ENCODE results near the gene IQCN. TPM values are rescaled to one million over a fixed set of nuclear protein-coding genes. Genes with fewer than 3 reads are reported as not detected.

The IQCN gene
- total and polyA plus RNA-seq, 2 of the 4 experiments (the other 2 are of a cell fraction), result 0.18 to 0.67 TPM

GRCh38 chr19:18294467-18294864 lies 20.2 kb upstream of the IQCN start:
- in situ Hi-C loops (cut with MboI; ENCODE audit: low sequenced_read_pairs) (no loop called here), dilution Hi-C loops (cut with HindIII; ENCODE audit: low sequenced_read_pairs, unreplicated experiment) (no loop called here), intact Hi-C loops (cut with micrococcal nuclease) (no loop called here)
- H2BK15ac ChIP-seq (ENCODE audit: low read depth, low read length), result no peak overlapping the region; the same call in 2 of the 3 replicates
- no peak overlapping the region for H2BK5ac ChIP-seq (ENCODE audit: low read depth, low read length, poor library complexity, severe bottlenecking)
- H3K27me3 ChIP-seq (ENCODE audit: control insufficient read depth, insufficient read depth, low read length), result no peaks in the 10 kb centered on the region
- no peak overlapping the region for H3K14ac ChIP-seq (replicated peaks; ENCODE audit: low read depth, low read length)
- H3K18ac ChIP-seq (ENCODE audit: low read depth, low read length), result no peak overlapping the region
- H2AK5ac ChIP-seq (ENCODE audit: low read depth, low read length), result peak overlapping the region; percentile 70; the same call in 1 of the 2 replicates
- H3K27ac ChIP-seq (ENCODE audit: insufficient read depth, low read length), result no peak overlapping the region
- no peaks in the 10 kb centered on the region for H3K36me3 ChIP-seq (ENCODE audit: control insufficient read depth, insufficient read depth, low read length)
- H4K5ac ChIP-seq (ENCODE audit: low read depth, low read length), result no peak overlapping the region
- H3K4me1 ChIP-seq (ENCODE audit: control insufficient read depth, insufficient read depth, low read length), result peaks cover 28% of the 10 kb centered on the region
- ChIA-PET POLR2A (ENCODE audit: unreplicated experiment) (no interaction called here), CTCF (interaction anchor here (3.0 kb wide), 1 partner anchor 15 kb away, joined by 23 read pairs; no protein-coding TSS in a partner anchor)
- H2BK120ac ChIP-seq (ENCODE audit: low read depth, low read length), result no peak overlapping the region
- no peak overlapping the region for H4K91ac ChIP-seq (ENCODE audit: insufficient read depth, low read depth, low read length)
- no peak overlapping the region for H2AFZ ChIP-seq (replicated peaks; ENCODE audit: low read length, poor library complexity)
- no peak overlapping the region for H3K4me2 ChIP-seq (ENCODE audit: low read depth, low read length)
- WGBS, 2 experiments (ENCODE audit: extremely low coverage in 2 of 2, insufficient read length in 1 of 2), result 92% methylated on average over 4 of the region's 9 CpGs; no CpG with 5 or more reads in 1 of the 2 experiments
- peak overlapping the region; percentile 84 for H2AK9ac ChIP-seq (replicated peaks; ENCODE audit: low read depth, low read length, poor library complexity)
- H3K9ac ChIP-seq (ENCODE audit: low read depth, low read length), result no peak overlapping the region
- no peak overlapping the region for H3K56ac ChIP-seq (ENCODE audit: extremely low read depth, insufficient read depth, low read length)
- H3K23ac ChIP-seq (ENCODE audit: low read depth, low read length), result no peak overlapping the region
- H3K9me3 ChIP-seq (ENCODE audit: control insufficient read depth, insufficient read depth, low read length), result no peaks in the 10 kb centered on the region
- ATAC-seq (ENCODE audit: low read depth), result no peak
- peaks cover 0 to 4% of the 10 kb centered on the region in 2 experiments; a peak in 1 of 4 replicates for H3K79me1 ChIP-seq (ENCODE audit: low read depth in 1 of 2, low read length in 2 of 2)
- H4K8ac ChIP-seq (ENCODE audit: low read depth in 2 of 2, low read length in 2 of 2), result no peak overlapping the region
- H3K4ac ChIP-seq (ENCODE audit: low read depth, low read length), result peak overlapping the region; percentile 35
- H4K20me1 ChIP-seq (ENCODE audit: insufficient read depth, low read length), result no peaks in the 10 kb centered on the region
- 0 out of 2 replicates have a peak, but pooled peaks cover 9% of the 10 kb centered on the region for H3K9me1 ChIP-seq (ENCODE audit: insufficient read depth, low read length)
- no peak for DNase-seq
- no peak overlapping the region for H3K4me3 ChIP-seq (ENCODE audit: insufficient read depth, low read depth, low read length)
- BruUV-seq (replicated peaks), result no TSS peak
- TF ChIP-seq RAD21 (IDR thresholded peaks at IDR 0.05; ENCODE audit: low read length) (no peak), MAFK (IDR thresholded peaks at IDR 0.05; ENCODE audit: low read depth, low read length) (0 out of 2 replicates have a peak, but pooled peaks have one; percentile 42), RFX5 (IDR thresholded peaks at IDR 0.05; ENCODE audit: low read depth, low read length) (no peak)
- no peak overlapping the region for H2BK20ac ChIP-seq (ENCODE audit: low read depth, low read length)

Measured in IMR-90 (cell line).